GM18499 (cell line): ENCODE measurements around the gene CCL4.
"Not testable (repeated sequence)": the region's sequence is repeated elsewhere in the genome, so short reads cannot be mapped to it uniquely, and the experiment has no call there.

Experiments used
- ATAC-seq: cut with Tn5 transposase; IDR thresholded peaks from one replicate; pipeline ENCODE4 v1.9.1; 2021; ENCODE audit warnings: moderate number of reproducible peaks; ENCODE audit not compliant: insufficient read depth, unreplicated experiment

CCL4 gene

DNA sequence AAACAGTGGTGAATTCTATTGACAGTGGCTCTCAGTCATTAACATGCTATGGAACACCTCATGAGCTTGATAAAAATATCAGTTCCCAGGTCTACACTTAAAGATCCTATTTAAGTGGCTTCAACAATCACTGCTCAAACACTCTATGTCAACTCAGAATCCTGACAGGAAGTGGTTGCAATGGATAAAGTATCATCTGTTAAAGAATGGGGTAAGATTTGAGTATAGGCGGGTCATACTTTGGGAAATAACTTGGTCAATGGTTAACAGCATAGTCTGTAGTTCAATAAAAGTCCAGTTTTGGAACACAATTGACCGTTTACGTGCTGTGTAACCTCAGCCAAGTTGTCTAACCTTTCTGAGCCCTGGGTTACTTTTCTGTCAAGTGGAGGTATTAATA is 16.2 kb upstream of the CCL4 start:
- ATAC-seq = not testable (repeated sequence)

DNA sequence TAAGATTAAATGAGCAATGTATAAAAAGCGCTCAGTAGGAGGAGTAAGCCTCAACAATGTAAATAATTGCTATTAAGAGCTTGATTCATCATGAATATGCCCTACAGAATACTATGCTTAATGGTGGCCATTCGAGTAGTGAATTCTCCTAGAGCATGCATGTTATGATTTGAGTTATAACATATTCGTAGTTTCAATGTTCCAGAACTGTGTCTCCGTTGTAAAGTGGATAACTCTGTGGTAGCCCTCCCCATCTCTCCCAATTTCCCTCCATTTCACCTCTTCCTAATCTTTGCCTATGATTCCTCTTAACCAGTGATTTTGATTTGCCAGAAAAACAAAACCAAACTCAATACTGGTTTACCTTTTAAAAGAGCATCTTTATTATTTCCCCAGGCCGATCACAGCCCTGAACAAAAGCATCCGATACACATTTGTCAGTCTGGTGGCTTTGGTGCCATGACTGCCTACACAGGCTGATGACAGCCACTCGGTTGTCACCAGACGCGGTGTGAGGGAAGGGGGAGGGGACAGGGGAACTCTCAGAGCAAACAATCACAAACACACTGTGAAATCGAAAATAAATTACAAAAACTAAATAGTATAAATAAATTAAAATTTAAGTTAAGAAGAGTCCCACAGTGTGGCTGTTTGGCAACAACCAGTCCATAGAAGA is 15.6 kb upstream of the CCL4 start:
- ATAC-seq = not testable (repeated sequence)

DNA sequence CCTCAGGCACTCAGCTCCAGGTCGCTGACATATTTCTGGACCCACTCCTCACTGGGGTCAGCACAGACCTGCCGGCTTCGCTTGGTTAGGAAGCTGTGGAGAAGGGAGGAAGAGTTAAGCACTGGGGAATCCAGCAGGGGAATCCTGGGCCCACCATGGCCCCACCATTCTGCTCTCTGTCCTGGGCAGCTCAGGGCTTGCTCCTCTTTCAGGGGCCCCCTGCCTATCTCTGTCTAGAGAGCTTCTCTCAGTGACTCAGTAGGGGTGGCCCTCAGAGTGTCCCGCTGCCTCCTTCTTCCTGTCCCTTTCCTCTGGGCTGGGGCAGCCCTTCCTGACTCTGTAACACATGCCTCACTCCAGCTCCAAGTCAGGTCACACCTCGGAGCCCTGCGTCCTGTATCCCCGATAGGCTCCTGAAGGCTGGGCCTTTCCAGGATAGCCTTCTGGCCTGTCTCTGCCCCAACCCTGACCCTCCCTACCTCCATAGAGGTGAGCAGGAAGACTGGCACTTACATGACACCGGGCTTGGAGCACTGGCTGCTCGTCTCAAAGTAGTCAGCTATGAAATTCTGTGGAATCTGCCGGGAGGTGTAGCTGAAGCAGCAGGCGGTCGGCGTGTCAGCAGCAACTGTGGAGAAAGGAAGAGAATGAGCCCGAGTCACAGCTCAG is 14.8 kb upstream of the CCL4 start:
- no peak for ATAC-seq

DNA sequence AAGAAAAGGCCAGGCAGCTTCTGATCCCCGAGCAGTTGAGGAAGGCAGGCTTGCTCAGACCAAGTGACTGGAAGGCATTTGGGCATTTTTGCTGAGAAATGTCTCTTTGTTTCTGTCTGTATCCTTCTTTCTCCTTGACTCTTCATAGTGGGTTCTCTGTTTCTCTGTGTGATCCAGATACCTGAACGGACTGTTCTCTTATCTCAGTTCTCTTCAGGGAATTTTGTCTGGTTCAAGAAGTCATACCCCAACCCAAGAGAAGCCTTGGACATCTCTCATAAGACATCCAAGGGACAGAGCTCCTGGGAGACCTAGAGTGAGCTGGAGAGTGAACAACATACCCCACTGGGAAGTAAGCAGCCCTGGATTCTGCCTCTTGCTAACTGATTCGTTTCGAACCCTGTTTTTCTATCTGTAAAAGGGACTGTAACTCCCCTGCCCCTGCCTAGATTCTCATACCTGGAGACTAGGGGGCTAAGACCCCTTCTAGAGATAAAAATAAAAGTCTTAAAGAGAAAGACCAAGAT is 14.2 kb upstream of the CCL4 start:
- ATAC-seq = no peak

DNA sequence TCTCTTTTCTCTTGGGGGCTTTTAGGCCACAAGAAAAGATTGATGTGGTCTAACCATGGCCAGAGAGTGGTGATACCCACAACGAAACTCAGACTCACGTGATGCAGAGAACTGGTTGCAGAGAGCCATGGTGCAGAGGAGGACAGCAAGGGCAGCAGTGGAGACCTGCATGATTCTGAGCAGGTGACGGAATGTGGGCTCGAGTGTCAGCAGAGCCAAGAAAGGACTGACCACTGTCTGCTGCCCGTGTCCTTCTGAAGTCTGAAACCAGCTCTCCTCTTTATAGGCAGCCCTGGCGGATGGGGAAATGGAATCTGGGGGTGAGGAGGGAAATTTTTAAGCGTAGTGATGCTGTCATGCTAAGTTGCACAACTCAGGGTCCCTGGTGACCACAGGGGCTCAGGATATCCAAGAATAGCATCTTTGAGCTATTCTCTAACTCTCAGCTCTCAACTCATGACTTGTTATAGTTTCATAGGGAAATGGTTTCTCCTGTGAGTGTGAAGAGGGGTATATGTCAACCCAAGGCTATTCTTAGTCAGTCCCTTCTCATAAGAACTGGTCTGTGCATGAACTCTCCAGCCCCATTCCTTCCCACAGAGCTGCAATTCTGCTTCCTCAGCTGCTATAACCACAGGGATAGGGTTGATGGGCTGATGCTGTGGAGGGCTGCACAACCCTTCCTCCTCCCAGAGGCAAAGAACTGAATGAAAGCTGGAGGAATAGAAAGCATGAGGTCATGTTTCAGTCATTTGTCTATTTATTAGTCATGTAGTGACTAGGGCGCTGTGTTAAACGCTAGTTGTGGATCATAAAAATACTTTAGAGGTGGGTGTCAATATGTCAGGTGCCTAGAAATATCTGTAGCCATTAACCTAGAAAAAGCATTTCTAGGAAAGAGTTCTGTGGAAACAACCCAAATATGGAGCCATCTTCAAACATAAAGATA is 13.5 kb upstream of the CCL4 start, which contains the start of gene CCL3:
TSS of gene CCL3 (minus strand) at position 256 of the 949 bp plus-strand sequence. CDS start at position 171, 85 bp downstream.
- ATAC-seq = peak; percentile 43

DNA sequence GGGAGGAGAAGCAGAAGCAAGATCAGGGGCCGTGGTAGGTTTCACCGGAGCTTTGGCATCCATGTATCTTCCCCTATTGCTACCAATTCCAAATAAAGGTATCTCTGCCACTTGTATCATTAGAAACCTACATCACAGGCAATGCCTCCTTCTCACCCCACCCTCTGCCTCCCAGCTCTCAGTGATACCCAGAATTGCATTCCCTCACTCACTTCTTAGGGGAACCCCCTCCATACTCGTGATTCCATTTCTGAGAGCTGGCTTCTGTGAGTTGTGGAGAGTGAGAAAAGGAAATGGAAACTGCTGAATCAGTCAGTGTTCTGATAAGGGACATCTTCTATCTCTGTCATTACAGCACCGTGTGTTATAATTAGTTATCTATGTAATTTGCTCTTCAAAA is 11.4 kb upstream of the CCL4 start:
- ATAC-seq = no peak

DNA sequence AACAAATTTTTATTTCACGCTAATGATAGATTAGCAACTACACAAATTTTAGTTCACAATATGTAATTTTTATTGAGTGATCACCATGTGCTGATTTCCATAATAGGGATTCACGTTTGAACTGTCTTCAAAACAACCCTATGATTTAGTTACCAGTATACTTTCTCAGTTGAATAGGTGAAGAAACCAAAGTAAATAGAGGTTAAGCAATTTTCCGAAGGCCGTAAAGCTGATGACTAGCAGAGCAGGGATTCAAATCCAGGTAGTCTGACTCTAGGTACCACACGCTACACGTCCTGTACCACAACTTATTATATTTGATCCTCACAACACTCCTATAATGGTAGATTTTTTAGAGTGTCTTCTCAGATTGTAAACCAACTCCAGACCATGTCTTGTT is 10.9 kb upstream of the CCL4 start:
- ATAC-seq = not testable (repeated sequence)

DNA sequence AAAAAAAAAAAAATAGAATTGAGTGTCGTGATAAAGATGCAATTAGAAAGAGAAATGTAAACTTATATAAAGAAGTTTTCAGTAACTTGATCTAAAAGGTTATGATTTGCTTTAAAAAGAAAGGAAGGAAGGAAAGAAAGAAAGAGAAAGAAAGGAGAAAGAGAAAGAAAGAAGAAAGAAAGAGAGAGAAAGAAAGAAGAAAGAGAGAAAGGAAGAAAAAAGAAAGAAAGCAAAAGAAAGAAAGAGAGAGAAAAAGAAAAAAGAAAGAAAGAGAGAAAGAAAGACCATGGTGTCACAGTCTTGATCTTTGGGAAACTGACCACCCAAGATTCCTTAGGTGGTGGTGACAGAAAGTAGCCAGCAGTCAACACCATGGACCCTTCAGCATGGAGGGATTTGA is 9.4 kb upstream of the CCL4 start:
- ATAC-seq = no peak

DNA sequence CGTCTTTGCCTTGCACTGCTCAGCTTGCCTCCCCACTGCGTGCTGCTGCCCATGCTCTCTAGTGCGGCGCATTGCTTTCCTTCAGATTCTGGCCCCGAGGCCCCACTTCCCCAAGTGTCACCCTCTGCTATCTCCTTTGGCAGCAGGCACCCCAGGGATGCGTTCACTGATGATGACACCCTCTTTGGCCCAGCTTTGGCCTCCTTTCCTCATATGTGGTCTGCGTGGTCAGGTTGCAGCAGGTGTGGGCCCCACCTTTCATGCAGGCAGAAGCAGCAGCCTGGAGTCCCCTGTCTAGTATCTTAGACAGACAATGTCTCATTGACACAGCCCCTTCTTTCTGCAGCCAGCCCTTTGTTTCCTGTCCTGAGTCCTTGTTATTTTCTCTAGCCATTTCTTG is 8.9 kb upstream of the CCL4 start:
- ATAC-seq = no peak

DNA sequence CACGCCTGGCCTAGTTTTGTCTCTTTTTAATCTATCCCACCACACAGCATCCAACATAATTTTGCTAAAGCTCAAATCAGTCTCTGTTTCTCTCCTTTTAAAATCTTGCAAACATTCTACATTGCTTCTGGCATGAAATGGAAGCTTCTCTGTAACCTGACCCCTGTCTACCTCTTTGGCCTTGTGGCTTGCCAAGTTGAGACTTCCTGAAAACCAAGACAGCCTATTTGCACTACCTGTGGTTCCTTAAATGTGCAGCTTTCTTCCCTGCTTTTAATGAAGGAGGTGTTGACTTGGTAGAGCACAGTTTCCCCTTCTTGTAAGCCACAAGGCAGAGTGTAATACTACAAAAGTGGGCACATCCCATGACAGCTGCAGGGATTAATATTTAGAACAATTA is 7.6 kb upstream of the CCL4 start:
- no peak for ATAC-seq

DNA sequence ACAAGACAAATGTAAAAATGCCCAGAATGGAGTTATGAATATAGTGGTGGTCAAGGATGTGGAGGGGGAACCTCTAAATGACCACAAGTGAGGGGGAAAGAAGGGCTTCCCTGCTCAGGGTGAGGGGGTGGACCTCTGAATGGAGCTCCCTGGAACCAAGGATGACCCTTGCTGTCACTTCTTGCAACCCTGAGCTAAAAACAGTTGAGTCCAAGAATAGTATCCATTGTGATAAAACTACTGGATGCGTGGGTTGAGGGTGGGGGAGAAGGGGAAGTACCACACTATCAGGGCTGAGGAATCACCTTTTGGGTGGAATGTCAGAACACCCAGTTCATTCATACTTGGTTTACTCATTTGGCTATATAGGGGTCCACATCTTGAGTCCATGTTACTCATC is 4.6 kb upstream of the CCL4 start:
- ATAC-seq = not testable (repeated sequence)

DNA sequence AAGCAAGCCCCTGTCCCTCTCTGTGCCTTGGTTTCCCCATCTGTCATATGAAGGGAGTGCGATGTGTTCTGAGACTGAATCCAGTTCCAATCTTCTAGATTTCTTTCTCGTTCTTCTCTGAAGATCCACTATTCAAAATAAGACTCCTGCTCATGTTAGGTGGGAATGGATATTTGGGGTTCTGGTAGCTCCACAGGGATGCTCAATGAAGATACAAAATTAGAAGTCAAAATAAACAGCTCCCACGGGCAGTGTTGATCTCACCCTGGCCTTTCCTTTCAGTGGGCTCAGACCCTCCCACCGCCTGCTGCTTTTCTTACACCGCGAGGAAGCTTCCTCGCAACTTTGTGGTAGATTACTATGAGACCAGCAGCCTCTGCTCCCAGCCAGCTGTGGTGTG is 619 bp downstream of the CCL4 start:
- not testable (repeated sequence) for ATAC-seq

DNA sequence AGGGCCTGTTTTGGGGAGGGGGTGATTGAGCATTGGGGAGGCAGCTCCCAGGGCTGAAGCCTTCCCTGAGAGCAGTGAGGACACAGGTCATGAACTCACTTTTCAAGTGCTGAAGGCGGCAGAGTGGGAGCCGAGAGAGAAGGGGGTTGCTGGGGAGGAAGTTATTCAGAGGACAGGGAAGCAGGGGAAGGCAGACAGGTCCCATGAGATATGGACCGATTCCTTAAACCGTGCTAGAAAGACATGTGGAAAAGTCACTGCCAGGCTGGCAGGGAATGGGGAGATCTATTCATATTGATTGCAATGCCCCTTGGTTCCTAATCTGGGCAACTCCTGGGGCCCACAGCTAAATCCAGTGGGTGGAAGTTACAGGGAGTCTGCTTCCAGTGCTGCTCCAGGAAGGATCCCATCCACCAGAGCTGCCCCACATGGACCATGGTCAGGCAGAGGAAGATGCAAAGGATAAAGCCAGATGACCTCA is 1.1 kb downstream of the CCL4 start:
- no peak for ATAC-seq

DNA sequence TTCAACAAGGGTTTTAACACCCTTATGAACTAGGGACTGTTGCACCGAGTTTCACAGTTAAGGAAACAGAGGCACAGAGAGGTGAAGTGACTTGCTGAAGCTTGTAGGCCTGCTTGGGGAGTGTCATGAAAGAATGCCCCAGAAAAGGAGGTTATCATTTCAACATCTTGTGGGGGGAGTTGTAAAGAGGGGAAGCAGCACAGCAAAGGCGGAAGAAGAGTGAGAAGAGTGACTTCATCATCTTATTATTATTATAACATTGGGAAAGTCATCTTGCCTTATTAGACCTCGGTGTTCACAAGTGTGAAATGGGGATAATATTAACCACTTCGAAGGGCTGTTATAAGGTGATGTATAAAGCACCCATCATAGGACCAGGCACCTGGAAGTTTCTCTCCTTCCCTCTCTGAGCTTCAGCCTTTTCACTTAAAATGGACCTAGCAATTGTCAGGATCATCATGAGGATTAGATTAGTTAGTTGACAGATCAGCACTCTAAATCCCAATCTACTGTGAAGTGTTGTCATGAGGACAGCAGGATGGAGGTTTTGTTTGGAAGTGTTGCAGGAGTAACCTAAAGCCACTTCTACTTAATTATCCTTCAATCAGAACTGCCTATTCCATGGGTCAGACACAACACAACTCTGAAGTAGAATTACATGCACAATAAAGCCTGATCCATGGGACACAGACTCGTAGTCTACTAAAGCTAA is 2.3 kb downstream of the CCL4 start:
- ATAC-seq = no peak

DNA sequence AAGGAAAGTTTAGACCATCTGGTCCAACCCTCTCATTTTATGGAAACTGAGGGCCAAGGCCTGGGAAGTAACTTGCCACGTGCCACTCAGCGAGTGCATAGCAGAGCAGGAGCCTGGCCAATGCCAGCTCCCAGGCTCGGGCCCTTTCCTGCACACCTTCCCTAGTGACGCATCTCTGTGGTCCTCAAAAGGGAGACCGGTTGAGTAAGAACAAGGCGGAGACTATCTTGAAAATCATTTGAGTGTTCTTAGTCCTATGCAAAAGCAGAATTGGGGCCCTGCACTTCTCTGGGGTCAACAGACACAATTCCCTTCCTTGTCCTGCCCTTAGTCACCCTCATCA is 2.8 kb downstream of the CCL4 start:
- no peak for ATAC-seq

DNA sequence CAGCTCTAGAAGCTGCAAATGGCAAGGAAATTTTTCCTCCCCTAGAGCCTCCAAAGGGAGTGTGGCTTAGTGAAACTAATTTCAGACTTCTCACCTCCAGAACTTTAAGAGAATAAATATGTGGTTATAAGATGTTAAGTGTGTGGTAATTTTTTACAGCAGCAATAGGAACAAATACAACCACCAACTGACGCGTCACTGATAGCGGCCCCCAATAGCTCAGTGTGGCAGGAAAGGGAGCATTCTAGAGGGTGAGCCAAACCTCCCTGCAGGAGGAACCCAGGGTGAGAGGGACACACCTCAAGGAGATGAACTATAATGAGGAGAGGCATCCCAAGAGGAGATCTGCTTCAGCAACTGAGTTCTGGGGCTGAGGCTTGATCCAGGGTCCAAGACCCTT is 4.0 kb downstream of the CCL4 start:
- ATAC-seq = no peak

DNA sequence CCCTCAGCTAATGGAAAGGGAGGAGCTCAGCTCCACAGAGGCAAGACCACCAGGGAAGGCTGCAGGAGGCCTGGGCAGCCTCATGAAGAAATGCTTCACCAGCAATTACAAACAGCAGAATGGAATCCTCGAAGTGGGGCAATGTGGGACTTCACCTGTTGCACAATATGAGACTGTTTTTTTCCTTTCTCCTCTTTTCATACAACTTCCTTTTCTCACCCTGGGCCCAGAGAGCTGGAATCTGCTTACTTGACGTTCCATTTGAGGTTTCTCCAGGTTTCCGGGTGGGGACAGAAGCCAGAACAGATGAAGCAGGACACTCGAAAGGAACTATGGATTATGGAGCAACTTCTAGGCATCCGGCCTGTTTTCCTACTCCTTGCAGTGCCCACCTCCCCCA is 4.6 kb downstream of the CCL4 start:
- ATAC-seq = not testable (repeated sequence)

DNA sequence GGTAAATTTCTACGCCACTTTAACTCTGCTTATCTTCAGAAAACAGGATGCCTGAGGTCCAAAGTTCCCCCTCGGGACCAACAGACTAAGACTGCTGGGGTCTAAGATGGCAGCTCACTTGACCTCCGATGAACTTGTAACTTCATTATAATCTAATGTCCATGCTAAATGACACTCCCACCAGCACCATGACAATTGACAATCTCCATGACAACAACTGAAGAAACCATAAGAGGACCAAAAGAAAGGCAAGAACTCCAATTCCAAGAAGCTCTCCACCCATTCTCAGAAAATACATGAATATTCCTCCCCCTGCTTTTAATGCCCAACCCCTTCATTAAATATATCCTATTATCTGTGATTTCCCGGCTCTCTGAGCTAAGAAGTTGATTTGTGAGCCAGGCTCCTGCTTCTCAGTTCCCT is 7.5 kb downstream of the CCL4 start:
- ATAC-seq = no peak

DNA sequence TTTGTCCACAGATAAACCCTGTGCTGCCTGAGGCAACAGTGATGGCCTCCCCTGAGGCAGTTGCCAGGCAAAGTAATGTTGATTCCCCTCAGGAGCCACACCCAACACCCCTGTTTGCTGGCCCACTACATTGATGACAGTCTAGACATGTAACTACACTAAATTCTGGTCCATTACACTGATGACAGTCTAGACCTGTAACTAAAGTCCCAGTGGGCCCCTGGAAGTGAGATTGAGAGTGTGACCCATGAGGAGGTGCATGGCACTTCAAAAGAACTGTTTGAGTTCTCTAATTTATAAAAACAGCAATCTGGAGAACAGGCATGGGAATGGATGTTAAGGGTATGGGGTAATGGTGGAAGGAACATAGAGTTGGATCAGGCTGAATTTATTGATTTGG is 8.9 kb downstream of the CCL4 start:
- ATAC-seq = no peak

DNA sequence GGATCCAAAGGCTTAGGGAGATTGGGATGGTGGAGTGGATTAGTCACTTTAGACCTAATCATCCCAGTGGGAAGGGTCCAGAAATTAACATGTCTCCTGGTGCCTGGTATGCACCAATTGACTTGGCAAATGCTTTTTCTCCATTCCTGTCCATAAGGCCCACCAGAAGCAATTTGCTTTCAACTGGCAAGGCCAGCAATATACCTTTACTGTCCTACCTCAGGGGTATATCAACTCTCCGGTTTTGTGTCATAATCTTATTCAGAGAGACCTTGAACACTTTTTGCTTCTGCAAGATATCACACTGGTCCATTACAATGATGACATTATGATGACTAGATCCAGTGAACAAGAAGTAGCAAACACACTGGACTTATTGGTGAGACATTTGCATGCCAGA is 9.5 kb downstream of the CCL4 start:
- not testable (repeated sequence) for ATAC-seq
